Measurements from ENCODE around the gene SLC38A11. TPM values are rescaled to one million over a fixed set of nuclear protein-coding genes. Genes with fewer than 3 reads are reported as not detected.

Gene SLC38A11
- total and polyA plus RNA-seq, 2 donors (not counting 1 experiment from before 2014, with no cell fraction given), result 0.50 to 1.1 TPM

DNA sequence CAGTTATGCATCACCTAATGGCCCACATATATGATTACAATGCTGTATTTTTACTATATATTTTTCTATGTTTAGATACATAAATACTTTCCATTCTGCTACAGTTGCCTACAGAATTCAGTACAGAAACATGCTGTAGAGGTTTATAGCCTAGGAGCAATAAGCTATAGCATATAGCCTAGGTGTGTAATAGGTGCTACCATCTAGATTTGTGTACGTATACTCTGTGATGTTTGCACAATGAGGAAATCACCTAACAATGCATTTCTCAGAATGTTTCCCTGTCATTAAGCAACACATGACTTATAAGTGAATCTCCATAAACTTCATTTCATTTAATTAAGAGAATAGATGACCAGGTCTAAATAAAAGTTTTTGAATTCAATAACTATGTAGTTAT, 43.5 kb downstream of the SLC38A11 start:
- no peaks in the 10 kb centered on the region for H3K79me2 ChIP-seq (ENCODE audit: control insufficient read depth, insufficient read depth, low read length)
- H4K20me1 ChIP-seq (ENCODE audit: control insufficient read depth, extremely low read depth, insufficient read depth, low read length), result no peaks in the 10 kb centered on the region
- no peak overlapping the region for H2AFZ ChIP-seq (ENCODE audit: low read length)
- H3K27ac ChIP-seq (ENCODE audit: insufficient read depth, low read length), result no peak overlapping the region
- no peak overlapping the region for H3K4me3 ChIP-seq (replicated peaks in 1 of 4; ENCODE audit: control extremely low read depth in 1 of 4, insufficient read depth in 1 of 4, low read depth in 3 of 4, low read length in 4 of 4)
- no peaks in the 10 kb centered on the region for H3K9me3 ChIP-seq (ENCODE audit: control insufficient read depth, insufficient read depth, low read depth, low read length)
- H3K36me3 ChIP-seq (ENCODE audit: control insufficient read depth, insufficient read depth, low read length), result no peaks in the 10 kb centered on the region
- TF ChIP-seq EZH2 (IDR thresholded peaks at IDR 0.05; ENCODE audit: low read length, missing control alignments), result no peak
- TF ChIP-seq, protein P1, sequence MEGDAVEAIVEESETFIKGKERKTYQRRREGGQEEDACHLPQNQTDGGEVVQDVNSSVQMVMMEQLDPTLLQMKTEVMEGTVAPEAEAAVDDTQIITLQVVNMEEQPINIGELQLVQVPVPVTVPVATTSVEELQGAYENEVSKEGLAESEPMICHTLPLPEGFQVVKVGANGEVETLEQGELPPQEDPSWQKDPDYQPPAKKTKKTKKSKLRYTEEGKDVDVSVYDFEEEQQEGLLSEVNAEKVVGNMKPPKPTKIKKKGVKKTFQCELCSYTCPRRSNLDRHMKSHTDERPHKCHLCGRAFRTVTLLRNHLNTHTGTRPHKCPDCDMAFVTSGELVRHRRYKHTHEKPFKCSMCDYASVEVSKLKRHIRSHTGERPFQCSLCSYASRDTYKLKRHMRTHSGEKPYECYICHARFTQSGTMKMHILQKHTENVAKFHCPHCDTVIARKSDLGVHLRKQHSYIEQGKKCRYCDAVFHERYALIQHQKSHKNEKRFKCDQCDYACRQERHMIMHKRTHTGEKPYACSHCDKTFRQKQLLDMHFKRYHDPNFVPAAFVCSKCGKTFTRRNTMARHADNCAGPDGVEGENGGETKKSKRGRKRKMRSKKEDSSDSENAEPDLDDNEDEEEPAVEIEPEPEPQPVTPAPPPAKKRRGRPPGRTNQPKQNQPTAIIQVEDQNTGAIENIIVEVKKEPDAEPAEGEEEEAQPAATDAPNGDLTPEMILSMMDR (conservative IDR thresholded peaks at IDR 0.05 in 1 of 2, IDR thresholded peaks at IDR 0.05 in 1 of 2; ENCODE audit: low read depth in 1 of 2, low read length in 2 of 2), result no peak
- no peaks in the 10 kb centered on the region for H3K4me1 ChIP-seq (ENCODE audit: control insufficient read depth, extremely low read depth, insufficient read depth, low read length)
- no peak for DNase-seq (ENCODE audit: low read depth in 2 of 2)
- no peak overlapping the region for H3K4me2 ChIP-seq (ENCODE audit: extremely low read depth, insufficient read depth, low read length)
- H3K9ac ChIP-seq (ENCODE audit: insufficient read depth, low read length), result no peak overlapping the region
- H3K27me3 ChIP-seq (ENCODE audit: control insufficient read depth, insufficient read depth, low read length), result no peaks in the 10 kb centered on the region

DNA sequence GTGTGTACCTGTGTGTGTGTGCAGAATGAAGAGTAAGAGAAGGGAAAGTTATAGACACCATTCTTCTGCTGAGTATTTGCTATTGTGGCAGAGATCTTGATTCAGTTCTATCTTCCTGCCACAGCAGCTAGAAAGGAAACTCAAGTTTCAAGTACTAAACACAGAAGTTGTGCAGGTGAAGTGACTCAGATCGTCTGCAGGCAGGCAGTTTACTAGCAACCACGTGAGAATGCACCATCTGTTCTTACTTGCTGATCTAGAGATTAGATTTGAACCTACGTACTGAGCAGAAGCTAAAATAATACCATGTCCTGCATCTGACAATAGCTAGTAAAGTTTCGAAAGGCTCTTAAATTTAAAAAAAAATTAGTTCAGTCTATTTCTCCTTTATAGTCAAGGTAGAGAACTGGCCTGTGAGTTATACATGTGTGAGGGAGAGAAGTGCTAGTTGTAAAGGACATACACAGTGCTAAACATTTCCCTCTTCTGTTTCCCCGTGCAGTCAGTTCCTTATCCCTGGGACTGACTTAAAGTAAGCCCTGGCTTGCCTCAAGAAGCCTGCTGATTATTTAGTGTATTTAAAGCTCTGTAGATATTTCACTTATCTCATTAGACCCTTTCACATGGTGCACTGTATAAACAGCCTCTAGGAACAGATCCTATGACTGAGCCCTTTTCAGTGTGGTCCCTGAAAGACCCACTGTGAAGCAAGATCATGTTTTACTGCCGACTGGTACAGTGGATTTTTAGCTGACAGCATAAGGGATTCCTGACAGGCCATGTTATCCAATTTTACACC, 45.0 kb downstream of the SLC38A11 start:
- H3K4me1 ChIP-seq (ENCODE audit: control insufficient read depth, extremely low read depth, insufficient read depth, low read length), result no peaks in the 10 kb centered on the region
- H3K4me2 ChIP-seq (ENCODE audit: extremely low read depth, insufficient read depth, low read length), result no peak overlapping the region
- TF ChIP-seq EZH2 (IDR thresholded peaks at IDR 0.05; ENCODE audit: low read length, missing control alignments), result no peak
- TF ChIP-seq, protein P1 (conservative IDR thresholded peaks at IDR 0.05 in 1 of 2, IDR thresholded peaks at IDR 0.05 in 1 of 2; ENCODE audit: low read depth in 1 of 2, low read length in 2 of 2), result no peak
- H3K27ac ChIP-seq (ENCODE audit: insufficient read depth, low read length), result no peak overlapping the region
- H3K27me3 ChIP-seq (ENCODE audit: control insufficient read depth, insufficient read depth, low read length), result no peaks in the 10 kb centered on the region
- no peaks in the 10 kb centered on the region for H3K79me2 ChIP-seq (ENCODE audit: control insufficient read depth, insufficient read depth, low read length)
- H3K9ac ChIP-seq (ENCODE audit: insufficient read depth, low read length), result no peak overlapping the region
- H3K36me3 ChIP-seq (ENCODE audit: control insufficient read depth, insufficient read depth, low read length), result no peaks in the 10 kb centered on the region
- H2AFZ ChIP-seq (ENCODE audit: low read length), result peak overlapping the region; percentile 51
- H3K9me3 ChIP-seq (ENCODE audit: control insufficient read depth, insufficient read depth, low read depth, low read length), result no peaks in the 10 kb centered on the region
- no peak overlapping the region for H3K4me3 ChIP-seq (replicated peaks in 1 of 4; ENCODE audit: control extremely low read depth in 1 of 4, insufficient read depth in 1 of 4, low read depth in 3 of 4, low read length in 4 of 4)
- peak; percentile 25 to 82 for DNase-seq (ENCODE audit: low read depth in 2 of 2)
- H4K20me1 ChIP-seq (ENCODE audit: control insufficient read depth, extremely low read depth, insufficient read depth, low read length), result no peaks in the 10 kb centered on the region

DNA sequence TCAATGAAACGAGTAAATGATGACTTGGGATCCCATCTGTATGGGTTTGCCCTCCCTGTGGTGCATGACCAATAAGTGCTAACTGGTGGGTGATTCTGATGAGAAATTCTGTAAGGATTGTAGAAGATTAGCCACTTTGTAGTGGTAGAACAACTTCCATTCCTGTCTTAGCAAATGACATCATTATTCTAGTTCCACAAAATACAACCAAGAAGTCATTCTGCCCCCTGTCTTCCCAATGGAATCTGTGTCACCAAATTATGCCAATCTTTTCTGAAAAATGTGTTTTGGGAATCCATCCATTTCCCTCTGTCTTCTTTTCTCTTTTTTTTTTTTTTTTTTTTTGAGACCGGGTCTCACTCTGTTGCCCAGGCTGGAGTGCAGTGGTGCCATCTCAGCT, 48.4 kb downstream of the SLC38A11 start:
- H4K20me1 ChIP-seq (ENCODE audit: control insufficient read depth, extremely low read depth, insufficient read depth, low read length), result no peaks in the 10 kb centered on the region
- H3K9ac ChIP-seq (ENCODE audit: insufficient read depth, low read length), result no peak overlapping the region
- DNase-seq (ENCODE audit: low read depth in 2 of 2), result no peak
- no peak overlapping the region for H2AFZ ChIP-seq (ENCODE audit: low read length)
- no peaks in the 10 kb centered on the region for H3K27me3 ChIP-seq (ENCODE audit: control insufficient read depth, insufficient read depth, low read length)
- H3K27ac ChIP-seq (ENCODE audit: insufficient read depth, low read length), result no peak overlapping the region
- no peak overlapping the region for H3K4me2 ChIP-seq (ENCODE audit: extremely low read depth, insufficient read depth, low read length)
- H3K9me3 ChIP-seq (ENCODE audit: control insufficient read depth, insufficient read depth, low read depth, low read length), result no peaks in the 10 kb centered on the region
- no peaks in the 10 kb centered on the region for H3K79me2 ChIP-seq (ENCODE audit: control insufficient read depth, insufficient read depth, low read length)
- no peaks in the 10 kb centered on the region for H3K36me3 ChIP-seq (ENCODE audit: control insufficient read depth, insufficient read depth, low read length)
- no peaks in the 10 kb centered on the region for H3K4me1 ChIP-seq (ENCODE audit: control insufficient read depth, extremely low read depth, insufficient read depth, low read length)
- TF ChIP-seq EZH2 (IDR thresholded peaks at IDR 0.05; ENCODE audit: low read length, missing control alignments), result no peak
- TF ChIP-seq, protein P1 (conservative IDR thresholded peaks at IDR 0.05 in 1 of 2, IDR thresholded peaks at IDR 0.05 in 1 of 2; ENCODE audit: low read depth in 1 of 2, low read length in 2 of 2), result no peak
- H3K4me3 ChIP-seq (replicated peaks in 1 of 4; ENCODE audit: control extremely low read depth in 1 of 4, insufficient read depth in 1 of 4, low read depth in 3 of 4, low read length in 4 of 4), result no peak overlapping the region

All from fibroblast of lung (primary cell).